H9 (cell line): ENCODE data around the gene INPP4A. TPM values are rescaled to one million over a fixed set of nuclear protein-coding genes. Genes with fewer than 3 reads are reported as not detected.

Experiments
- DNase-seq: peaks from one replicate; pipeline ENCODE4 v3.0.0-alpha.2; 2017
- H2AFZ ChIP-seq: one replicate; pipeline ENCODE4 v1.6.1; 2013; ENCODE audit warnings: mild to moderate bottlenecking, low read length, control low read depth, moderate library complexity
- H2AK5ac ChIP-seq: 2 replicates; pipeline ENCODE4 v1.6.1; 2013; ENCODE audit warnings: low read length, control low read depth, mixed read lengths; ENCODE audit not compliant: insufficient read length
- H2BK120ac ChIP-seq: one replicate; pipeline ENCODE4 v1.6.1; 2013; ENCODE audit warnings: low read depth, mild to moderate bottlenecking, low read length, control low read depth, inconsistent platforms; ENCODE audit not compliant: poor library complexity, severe bottlenecking
- H2BK12ac ChIP-seq: 2 replicates; pipeline ENCODE4 v1.6.1; 2013; ENCODE audit warnings: low read length, control low read depth, mixed read lengths, low read depth; ENCODE audit not compliant: insufficient read length
- H2BK15ac ChIP-seq: 2 replicates; pipeline ENCODE4 v1.6.1; 2013; ENCODE audit warnings: low read depth, low read length, control low read depth
- H2BK20ac ChIP-seq: one replicate; pipeline ENCODE4 v1.6.1; 2013; ENCODE audit warnings: low read depth, mild to moderate bottlenecking, low read length, control low read depth, inconsistent platforms; ENCODE audit not compliant: poor library complexity, severe bottlenecking
- H2BK5ac ChIP-seq: 2 replicates; pipeline ENCODE4 v1.6.1; 2013; ENCODE audit warnings: low read length, control low read depth, mixed read lengths; ENCODE audit not compliant: insufficient read length
- H3K14ac ChIP-seq: 2 replicates; pipeline ENCODE4 v1.6.1; 2013; ENCODE audit warnings: low read length, control low read depth; ENCODE audit not compliant: insufficient read depth
- H3K18ac ChIP-seq: 2 replicates; pipeline ENCODE4 v1.6.1; 2013; ENCODE audit warnings: low read depth, mild to moderate bottlenecking, mixed read lengths, low read length, control low read depth; ENCODE audit not compliant: insufficient read length
- H3K23ac ChIP-seq: 2 replicates; pipeline ENCODE4 v1.6.1; 2013; ENCODE audit warnings: low read length, control low read depth, mixed read lengths, low read depth; ENCODE audit not compliant: insufficient read length
- H3K23me2 ChIP-seq: 2 replicates; pipeline ENCODE4 v1.6.1; 2013; ENCODE audit warnings: low read depth, mild to moderate bottlenecking, mixed read lengths, low read length, control low read depth; ENCODE audit not compliant: insufficient read length, poor library complexity, severe bottlenecking
- H3K27ac ChIP-seq: 2 replicates; pipeline ENCODE4 v1.5.1; 2013; ENCODE audit warnings: low read length, control low read depth, mixed read lengths, low read depth; ENCODE audit not compliant: insufficient read length
- H3K27me3 ChIP-seq: 2 replicates; pipeline ENCODE4 v1.6.1; 2013; ENCODE audit warnings: low read length, control low read depth, inconsistent platforms; ENCODE audit not compliant: insufficient read depth
- H3K4ac ChIP-seq: 2 replicates; pipeline ENCODE4 v1.6.1; 2013; ENCODE audit warnings: low read depth, mild to moderate bottlenecking, control low read depth, inconsistent platforms, low read length, moderate library complexity
- H3K4me1 ChIP-seq: 2 replicates; pipeline ENCODE4 v1.6.1; 2013; ENCODE audit warnings: low read length, control low read depth, inconsistent platforms; ENCODE audit not compliant: insufficient read depth
- H3K4me2 ChIP-seq: 2 replicates; pipeline ENCODE4 v1.6.1; 2013; ENCODE audit warnings: low read length, control low read depth, mixed read lengths; ENCODE audit not compliant: insufficient read length, insufficient read depth
- H3K56ac ChIP-seq: 2 replicates; pipeline ENCODE4 v1.6.1; 2013; ENCODE audit warnings: low read depth, mild to moderate bottlenecking, mixed read lengths, low read length, control low read depth; ENCODE audit not compliant: insufficient read length
- H3K79me1 ChIP-seq: 2 replicates; pipeline ENCODE4 v1.6.1; 2013; ENCODE audit warnings: low read depth, mild to moderate bottlenecking, moderate library complexity, low read length, control low read depth, inconsistent platforms; ENCODE audit not compliant: insufficient read depth, poor library complexity, severe bottlenecking
- H3K79me2 ChIP-seq: 2 replicates; pipeline ENCODE4 v1.6.1; 2013; ENCODE audit warnings: low read length, control low read depth, inconsistent platforms; ENCODE audit not compliant: insufficient read depth
- H3K9ac ChIP-seq: 2 replicates; pipeline ENCODE4 v1.6.1; 2013; ENCODE audit warnings: low read length, control low read depth, mixed read lengths; ENCODE audit not compliant: insufficient read length; ENCODE audit errors: extremely low read depth
- H3K9me3 ChIP-seq: one replicate; pipeline ENCODE4 v1.6.1; 2013; ENCODE audit warnings: low read depth, low read length, inconsistent platforms; ENCODE audit not compliant: control insufficient read depth
- H3T11ph ChIP-seq: one replicate; pipeline ENCODE4 v1.6.1; 2013; ENCODE audit warnings: mild to moderate bottlenecking, low read length, control low read depth, inconsistent platforms
- H4K20me1 ChIP-seq: one replicate; pipeline ENCODE4 v1.6.1; 2013; ENCODE audit not compliant: control insufficient read depth, insufficient read length, insufficient read depth
- H4K5ac ChIP-seq: 2 replicates; pipeline ENCODE4 v1.6.1; 2013; ENCODE audit warnings: low read depth, mild to moderate bottlenecking, mixed read lengths, low read length, control low read depth; ENCODE audit not compliant: insufficient read length
- H4K8ac ChIP-seq: replicated peaks from 2 replicates; pipeline ENCODE4 v1.6.1; 2013; ENCODE audit warnings: low read length, control low read depth, mixed read lengths, low read depth; ENCODE audit not compliant: insufficient read length
- H4K91ac ChIP-seq: 2 replicates; pipeline ENCODE4 v1.6.1; 2013; ENCODE audit warnings: low read depth, mild to moderate bottlenecking, moderate library complexity, mixed read lengths, low read length, control low read depth; ENCODE audit not compliant: insufficient read length
- H3K27ac Mint-ChIP-seq, 3 experiments: 2 replicates in 2 of 3; 3 replicates in 1 of 3; pipeline ENCODE4 v1.8.0; 2020 to 2021; ENCODE audit warnings: mixed read lengths in 3 of 3, mild to moderate bottlenecking in 1 of 3, moderate library complexity in 1 of 3
- H3K27me3 Mint-ChIP-seq: 2 replicates; pipeline ENCODE4 v1.8.0; 2021; ENCODE audit warnings: low read depth, mild to moderate bottlenecking, moderate library complexity, mixed read lengths
- H3K36me3 Mint-ChIP-seq, 3 experiments: 2 replicates in 2 of 3; 3 replicates in 1 of 3; pipeline ENCODE4 v1.8.0; 2020 to 2021; ENCODE audit warnings: low read depth in 3 of 3, mixed read lengths in 3 of 3; ENCODE audit not compliant: insufficient read depth in 1 of 3
- H3K4me1 Mint-ChIP-seq, 2 experiments: 2 replicates each; pipeline ENCODE4 v1.8.0; 2020; ENCODE audit warnings: mixed read lengths in 2 of 2
- H3K4me3 Mint-ChIP-seq, 2 experiments: 2 replicates in 1 of 2; 3 replicates in 1 of 2; pipeline ENCODE4 v1.8.0; 2020 to 2021; ENCODE audit warnings: mild to moderate bottlenecking in 2 of 2, mixed read lengths in 2 of 2, moderate library complexity in 1 of 2
- H3K9me3 Mint-ChIP-seq, 2 experiments: 2 replicates in 1 of 2; 3 replicates in 1 of 2; pipeline ENCODE4 v1.8.0; 2020; ENCODE audit warnings: mild to moderate bottlenecking in 2 of 2, mixed read lengths in 2 of 2, moderate library complexity in 1 of 2
- CTCF ChIP-seq: fragments of 200-600 bp; sonication (generic); conservative IDR thresholded peaks from 3 replicates; pipeline ENCODE4 v1.8.0; 2021; ENCODE audit warnings: antibody characterized with exemption, mild to moderate bottlenecking
- WGBS: extraction: QIAGEN DNeasy Blood & Tissue Kit; methylation state at CpG from one replicate; pipeline ENCODE4 v1.1.7; 2013; ENCODE audit warnings: missing lambda C conversion rate, low lambda C conversion rate, mixed read lengths; ENCODE audit not compliant: insufficient read length; ENCODE audit errors: extremely low coverage; 5-methylcytosine and 5-hydroxymethylcytosine counted together
- total RNA-seq: library from RNA; stranded (reverse); gene quantifications from 2 replicates; pipeline ENCODE4 v1.2.1, GENCODE V29; 2021

INPP4A gene
- total RNA-seq, 1 experiment from 2014 or later, result 55.2 TPM

- Histone ChIP-seq H3K56ac (no peak overlapping the region), H4K91ac (no peak overlapping the region), H3K27ac (no peak overlapping the region), H4K20me1 (no peaks in the 10 kb centered on the region), H3K14ac (no peak overlapping the region), H3K9ac (no peak overlapping the region), H4K8ac (no peak overlapping the region), H3K79me1 (no peaks in the 10 kb centered on the region), H2BK12ac (no peak overlapping the region), H3K18ac (no peak overlapping the region), H2AK5ac (no peak overlapping the region), H3K79me2 (no peaks in the 10 kb centered on the region), H2BK5ac (no peak overlapping the region), H3K4ac (no peak overlapping the region), H3K4me1 (no peaks in the 10 kb centered on the region), H2BK20ac (no peak overlapping the region), H3K23me2 (no peaks in the 10 kb centered on the region), H3K4me2 (no peak overlapping the region), H3K27me3 (no peaks in the 10 kb centered on the region), H2BK15ac (no peak overlapping the region), H2AFZ (no peak overlapping the region), H3K23ac (no peak overlapping the region), H2BK120ac (no peak overlapping the region), H3K9me3 (no peaks in the 10 kb centered on the region), H3T11ph (no peak overlapping the region), H4K5ac (no peak overlapping the region)
- Mint-ChIP-seq H3K9me3 (peaks cover 24 to 31% of the 10 kb centered on the region in 2 experiments), H3K27ac (no peak overlapping the region), H3K4me3 (no peak overlapping the region), H3K4me1 (peaks cover 3 to 8% of the 10 kb centered on the region in 2 experiments; a peak in 3 of 4 replicates), H3K27me3 (no peaks in the 10 kb centered on the region), H3K36me3 (peaks cover 6 to 38% (median 19%) of the 10 kb centered on the region in 3 experiments; a peak in 6 of 7 replicates)
- DNase-seq, result no peak
- no peak for TF ChIP-seq CTCF
- WGBS, result no CpG with 5 or more reads among the region's 5 CpGs
Measured at GRCh38 chr2:98426771-98427170, 17.9 kb upstream of the INPP4A start.
